Choroid plexus epithelial cell (primary cell): ENCODE results near the gene BCAS3.

Experiments used
- DNase-seq: peaks from one replicate; pipeline ENCODE4 v3.0.0-alpha.2; 2010; ENCODE audit warnings: low read depth
- H3K4me3 ChIP-seq: 2 replicates; pipeline ENCODE4 v1.5.1; 2011; ENCODE audit warnings: low read depth, mild to moderate bottlenecking, control low read depth, low read length, moderate library complexity
- CTCF ChIP-seq: conservative IDR thresholded peaks from 2 replicates; pipeline ENCODE4 v1.5.1; 2011; ENCODE audit warnings: low read depth, mild to moderate bottlenecking, control low read depth, inconsistent platforms, low read length, moderate library complexity

Gene BCAS3

GRCh38 chr17:61187038-61187437 is 509.4 kb downstream of the BCAS3 start:
- no peak overlapping the region for H3K4me3 ChIP-seq
- TF ChIP-seq CTCF = no peak
- no peak for DNase-seq

GRCh38 chr17:61188081-61188480 is 510.4 kb downstream of the BCAS3 start:
- no peak overlapping the region for H3K4me3 ChIP-seq
- TF ChIP-seq CTCF = no peak
- DNase-seq = no peak

GRCh38 chr17:61189968-61190367 is 512.3 kb downstream of the BCAS3 start:
- no peak for DNase-seq
- H3K4me3 ChIP-seq = no peak overlapping the region
- no peak for TF ChIP-seq CTCF

GRCh38 chr17:61196302-61196704 is 518.7 kb downstream of the BCAS3 start:
- TF ChIP-seq CTCF = no peak

GRCh38 chr17:61196799-61197198 is 519.1 kb downstream of the BCAS3 start:
- no peak for DNase-seq
- no peak for TF ChIP-seq CTCF
- no peak overlapping the region for H3K4me3 ChIP-seq

More at GRCh38 chr17:61196302-61196704, 518.7 kb downstream of the BCAS3 start:
- H3K4me3 ChIP-seq = peak overlapping the region; percentile 18
- peak; percentile 13 for DNase-seq

- no peak overlapping the region for H3K4me3 ChIP-seq
- TF ChIP-seq CTCF = no peak
- DNase-seq = no peak
Measured at GRCh38 chr17:61199431-61200338, 522.0 kb downstream of the BCAS3 start.

GRCh38 chr17:61200339-61200715 is 522.7 kb downstream of the BCAS3 start:
- H3K4me3 ChIP-seq = no peak overlapping the region
- no peak for TF ChIP-seq CTCF
- peak; percentile 58 for DNase-seq
